Measurements from ENCODE around the gene KATNAL2. TPM values are rescaled to one million over a fixed set of nuclear protein-coding genes. Genes with fewer than 3 reads are reported as not detected.

KATNAL2 gene
- polyA plus RNA-seq, 2 of the 4 experiments (the other 2 are of a cell fraction) = 4.0 to 5.4 TPM

- FAIRE-seq (no peak), ATAC-seq (no peak), DNase-seq (ENCODE audit: low read depth in 1 of 2, low spot score in 1 of 2) (no peak)
- Histone ChIP-seq H3K4me1 (no peaks in the 10 kb centered on the region), H3K4me2 (no peak overlapping the region), H3K4me3 (no peak overlapping the region), H3K27ac (no peak overlapping the region), H3K9me3 (no peaks in the 10 kb centered on the region)
- TF ChIP-seq RAD21 (conservative IDR thresholded peaks at IDR 0.05 in 1 of 2, IDR thresholded peaks at IDR 0.05 in 1 of 2) (no peak), E2F6 (IDR thresholded peaks at IDR 0.05; ENCODE audit: borderline replicate concordance, low read depth) (no peak), CHD4 (IDR thresholded peaks at IDR 0.05; ENCODE audit: borderline replicate concordance) (no peak), CBX8 (IDR thresholded peaks at IDR 0.05) (no peak), SMC3 (IDR thresholded peaks at IDR 0.05) (no peak), ELK1 (IDR thresholded peaks at IDR 0.05; ENCODE audit: low read depth, low read length) (no peak), RNF2 (IDR thresholded peaks at IDR 0.05; ENCODE audit: borderline replicate concordance, low read depth) (no peak), HOXB5 (CRISPR knock-in tag; IDR thresholded peaks at IDR 0.05) (no peak), HDAC2 (IDR thresholded peaks at IDR 0.05) (no peak), MAZ (IDR thresholded peaks at IDR 0.05; ENCODE audit: borderline replicate concordance, low read depth, low read length) (no peak), NR3C1 (IDR thresholded peaks at IDR 0.05) (no peak), MAFK (IDR thresholded peaks at IDR 0.05; ENCODE audit: partially characterized antibody) (no peak), ZFP36 (IDR thresholded peaks at IDR 0.05; ENCODE audit: borderline replicate concordance, partially characterized antibody) (no peak), KDM5A (IDR thresholded peaks at IDR 0.05) (no peak), MYC (IDR thresholded peaks at IDR 0.05; ENCODE audit: borderline replicate concordance, low read length) (no peak), FOSB (CRISPR knock-in tag; IDR thresholded peaks at IDR 0.05) (no peak), HES2 (IDR thresholded peaks at IDR 0.05) (no peak), JUN (IDR thresholded peaks at IDR 0.05) (no peak), HEYL (CRISPR knock-in tag; IDR thresholded peaks at IDR 0.05) (no peak), CHD2 (IDR thresholded peaks at IDR 0.05; ENCODE audit: low read length, partially characterized antibody) (no peak)
- CTCF ChIA-PET = no interaction called here
- POLR2A ChIA-PET = no interaction called here
- 97% methylated on average over 2 of the region's 2 CpGs for WGBS (ENCODE audit: missing lambda C conversion rate)
These were observed 163.5 kb downstream of the KATNAL2 start for GRCh38 chr18:47080872-47081271.

- Histone ChIP-seq H3K27ac (no peak overlapping the region), H3K4me2 (no peak overlapping the region), H3K4me3 (no peak overlapping the region), H3K4me1 (no peaks in the 10 kb centered on the region), H3K9me3 (no peaks in the 10 kb centered on the region)
- POLR2A ChIA-PET = no interaction called here
- TF ChIP-seq JUNB (IDR thresholded peaks at IDR 0.05) = no peak
- no peak for TF ChIP-seq CBX8 (IDR thresholded peaks at IDR 0.05)
- TF ChIP-seq KDM1A (IDR thresholded peaks at IDR 0.05; ENCODE audit: low read depth) = no peak
- TF ChIP-seq POLR2AphosphoS2 (conservative IDR thresholded peaks at IDR 0.05; ENCODE audit: low read length) = no peak
- no peak for TF ChIP-seq EHMT2 (IDR thresholded peaks at IDR 0.05; ENCODE audit: low read depth)
- no peak for TF ChIP-seq HOXB13 (CRISPR knock-in tag; IDR thresholded peaks at IDR 0.05; ENCODE audit: low read depth)
- no peak for TF ChIP-seq MYC (IDR thresholded peaks at IDR 0.05; ENCODE audit: borderline replicate concordance, low read length)
- no peak for TF ChIP-seq SMC3 (IDR thresholded peaks at IDR 0.05)
- TF ChIP-seq EP300 (IDR thresholded peaks at IDR 0.05) = no peak
- TF ChIP-seq NPAS2 (CRISPR knock-in tag; IDR thresholded peaks at IDR 0.05; ENCODE audit: borderline replicate concordance) = no peak
- TF ChIP-seq ATOH8 (CRISPR knock-in tag; IDR thresholded peaks at IDR 0.05; ENCODE audit: low read depth) = no peak
- no peak for TF ChIP-seq ESRRA (IDR thresholded peaks at IDR 0.05; ENCODE audit: borderline replicate concordance, low read length)
- no peak for TF ChIP-seq JUN (IDR thresholded peaks at IDR 0.05)
- TF ChIP-seq E2F6 (IDR thresholded peaks at IDR 0.05; ENCODE audit: borderline replicate concordance, low read depth) = no peak
- no peak for TF ChIP-seq GATA3 (IDR thresholded peaks at IDR 0.05; ENCODE audit: borderline replicate concordance)
- TF ChIP-seq POLR2A (IDR thresholded peaks at IDR 0.05; ENCODE audit: low read length) = no peak
- no peak for TF ChIP-seq CTCF (IDR thresholded peaks at IDR 0.05)
- TF ChIP-seq CBX2 (IDR thresholded peaks at IDR 0.05; ENCODE audit: borderline replicate concordance, low read depth) = no peak
- no peak for TF ChIP-seq RAD21 (conservative IDR thresholded peaks at IDR 0.05 in 1 of 2, IDR thresholded peaks at IDR 0.05 in 1 of 2)
- no peak for TF ChIP-seq FOSB (CRISPR knock-in tag; IDR thresholded peaks at IDR 0.05)
- CTCF ChIA-PET = no interaction called here
- no peak for ATAC-seq
- FAIRE-seq = no peak
- WGBS (ENCODE audit: missing lambda C conversion rate) = 88% methylated on average over 2 of the region's 2 CpGs
- no peak for DNase-seq (ENCODE audit: low read depth in 1 of 2, low spot score in 1 of 2)
These were observed 164.2 kb downstream of the KATNAL2 start for GRCh38 chr18:47081578-47081977.

Measured in A549 (cell line).